Activated naive CD4-positive, alpha-beta T cell treated with anti-CD3 and anti-CD28 coated beads for 36 hours (primary cell): ENCODE data around the gene ZBTB16. TPM values are rescaled to one million over a fixed set of nuclear protein-coding genes. Genes with fewer than 3 reads are reported as not detected.

Experiments
- CTCF ChIA-PET: fragments of 350-600 bp; sonication (Branson Sonifier 250); formaldehyde crosslinking; loops from one replicate; lab custom pipeline; 2021; ENCODE audit warnings: antibody characterized with exemption; lab: Charles Lee
- DNase-seq: peaks from one replicate; pipeline ENCODE4 v3.0.0-alpha.2; 2020
- H3K27ac Mint-ChIP-seq: one replicate; pipeline ENCODE4 v1.8.0; 2021; ENCODE audit warnings: mild to moderate bottlenecking, mixed read lengths
- H3K27me3 Mint-ChIP-seq: one replicate; pipeline ENCODE4 v1.8.0; 2021; ENCODE audit warnings: low read depth, mixed read lengths
- H3K36me3 Mint-ChIP-seq: one replicate; pipeline ENCODE4 v1.8.0; 2021; ENCODE audit warnings: low read depth, mixed read lengths
- H3K4me1 Mint-ChIP-seq: one replicate; pipeline ENCODE4 v1.8.0; 2021; ENCODE audit warnings: low read depth, mixed read lengths
- H3K4me3 Mint-ChIP-seq: one replicate; pipeline ENCODE4 v1.8.0; 2021; ENCODE audit warnings: mild to moderate bottlenecking, moderate library complexity, mixed read lengths
- H3K9me3 Mint-ChIP-seq: one replicate; pipeline ENCODE4 v1.8.0; 2021; ENCODE audit warnings: mixed read lengths
- intact Hi-C: fragments of 100-400 bp; cut with micrococcal nuclease; formaldehyde crosslinking; loops from one replicate; pipeline ENCODE4 v1.15.1; 2023
- total RNA-seq, 2 experiments: library from RNA; stranded (reverse); gene quantifications; one replicate each; pipeline ENCODE4 v1.2.3, GENCODE V29; 2021

ZBTB16 gene
- total RNA-seq, 2 experiments from 2014 or later = 1.5 to 2.3 TPM

DNA sequence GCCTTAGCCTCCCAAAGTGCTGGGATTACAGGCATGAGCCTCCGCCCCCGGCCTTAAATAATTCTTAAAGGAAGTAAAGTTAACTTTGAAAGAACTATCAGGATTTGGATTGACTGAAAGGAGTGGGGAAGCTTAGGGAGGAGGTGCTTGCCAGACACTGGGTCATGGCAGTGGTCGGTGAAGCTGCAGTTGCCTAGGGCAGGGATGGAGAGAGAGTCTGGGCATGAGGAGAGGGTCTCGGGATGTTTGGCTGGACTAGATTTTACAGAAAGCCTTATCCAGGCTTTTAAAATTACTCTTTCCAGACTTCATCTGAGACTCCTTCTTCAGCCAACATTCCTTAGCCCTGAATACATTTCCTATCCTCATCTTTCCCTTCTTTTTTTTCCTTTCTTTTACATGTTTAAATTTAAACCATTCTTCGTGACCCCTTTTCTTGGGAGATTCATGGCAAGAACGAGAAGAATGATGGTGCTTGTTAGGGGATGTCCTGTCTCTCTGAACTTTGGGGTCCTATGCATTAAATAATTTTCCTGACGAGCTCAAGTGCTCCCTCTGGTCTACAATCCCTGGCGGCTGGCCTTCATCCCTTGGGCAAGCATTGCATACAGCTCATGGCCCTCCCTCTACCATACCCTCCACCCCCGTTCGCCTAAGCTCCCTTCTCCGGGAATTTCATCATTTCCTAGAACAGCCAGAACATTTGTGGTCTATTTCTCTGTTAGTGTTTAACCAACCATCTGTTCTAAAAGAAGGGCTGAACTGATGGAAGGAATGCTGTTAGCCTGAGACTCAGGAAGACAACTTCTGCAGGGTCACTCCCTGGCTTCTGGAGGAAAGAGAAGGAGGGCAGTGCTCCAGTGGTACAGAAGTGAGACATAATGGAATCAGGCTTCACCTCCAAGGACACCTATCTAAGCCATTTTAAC, 236.4 kb downstream of the ZBTB16 start, which contains the start of gene NNMT:
Gene NNMT, plus strand, starts transcription at position 724 of the 929 bp plus-strand sequence. Its CDS starts 158 bp downstream, at position 882.
- no peak within 1 kb of the TSS for H3K4me3 Mint-ChIP-seq
- intact Hi-C loops = no loop called here
- peaks cover 1% of the 10 kb centered on the region for H3K36me3 Mint-ChIP-seq
- H3K4me1 Mint-ChIP-seq = no peaks in the 10 kb centered on the region
- H3K27ac Mint-ChIP-seq = no peak within 1 kb of the TSS
- H3K9me3 Mint-ChIP-seq = peaks cover 3% of the 10 kb centered on the region
- H3K27me3 Mint-ChIP-seq = peaks cover 2% of the 10 kb centered on the region
- CTCF ChIA-PET = no interaction called here
- no peak for DNase-seq

DNA sequence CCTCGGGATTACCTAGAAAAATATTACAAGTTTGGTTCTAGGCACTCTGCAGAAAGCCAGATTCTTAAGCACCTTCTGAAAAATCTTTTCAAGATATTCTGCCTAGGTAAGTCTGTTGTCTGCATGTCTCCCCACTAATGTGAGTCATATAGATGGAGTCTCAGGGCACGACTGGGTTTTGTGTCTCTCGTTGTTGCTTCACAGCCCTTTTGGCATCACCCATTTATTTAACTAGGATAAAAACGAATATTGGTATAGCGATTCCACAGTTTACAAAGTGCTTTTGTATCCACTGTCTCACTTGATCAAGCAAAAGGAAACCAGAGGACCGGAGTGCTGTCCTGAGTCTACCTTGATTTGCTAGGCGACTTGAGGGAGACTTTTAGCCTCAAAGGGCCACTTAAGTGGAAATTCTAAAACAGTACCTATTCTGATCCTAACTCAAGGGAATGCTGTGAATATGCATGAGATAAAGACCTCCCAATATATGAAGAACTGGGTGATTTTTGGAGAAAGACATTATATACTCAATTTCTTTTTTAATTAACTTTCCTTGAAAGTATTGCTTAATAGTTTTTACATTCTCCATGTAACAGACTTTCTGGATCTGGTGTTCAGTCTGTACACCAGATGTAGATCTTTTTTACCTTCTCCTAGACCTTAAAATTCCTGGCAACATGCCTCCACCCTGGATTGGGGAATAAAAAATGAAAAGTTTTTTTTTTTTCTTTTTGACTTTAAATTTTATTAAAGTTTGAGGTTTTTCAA, 237.3 kb downstream of the ZBTB16 start:
- Mint-ChIP-seq H3K27me3 (peaks cover 2% of the 10 kb centered on the region), H3K27ac (no peak overlapping the region), H3K4me1 (no peaks in the 10 kb centered on the region), H3K9me3 (peaks cover 5% of the 10 kb centered on the region), H3K4me3 (no peak overlapping the region), H3K36me3 (peaks cover 1% of the 10 kb centered on the region)
- CTCF ChIA-PET = no interaction called here
- DNase-seq = no peak
- intact Hi-C loops = no loop called here

DNA sequence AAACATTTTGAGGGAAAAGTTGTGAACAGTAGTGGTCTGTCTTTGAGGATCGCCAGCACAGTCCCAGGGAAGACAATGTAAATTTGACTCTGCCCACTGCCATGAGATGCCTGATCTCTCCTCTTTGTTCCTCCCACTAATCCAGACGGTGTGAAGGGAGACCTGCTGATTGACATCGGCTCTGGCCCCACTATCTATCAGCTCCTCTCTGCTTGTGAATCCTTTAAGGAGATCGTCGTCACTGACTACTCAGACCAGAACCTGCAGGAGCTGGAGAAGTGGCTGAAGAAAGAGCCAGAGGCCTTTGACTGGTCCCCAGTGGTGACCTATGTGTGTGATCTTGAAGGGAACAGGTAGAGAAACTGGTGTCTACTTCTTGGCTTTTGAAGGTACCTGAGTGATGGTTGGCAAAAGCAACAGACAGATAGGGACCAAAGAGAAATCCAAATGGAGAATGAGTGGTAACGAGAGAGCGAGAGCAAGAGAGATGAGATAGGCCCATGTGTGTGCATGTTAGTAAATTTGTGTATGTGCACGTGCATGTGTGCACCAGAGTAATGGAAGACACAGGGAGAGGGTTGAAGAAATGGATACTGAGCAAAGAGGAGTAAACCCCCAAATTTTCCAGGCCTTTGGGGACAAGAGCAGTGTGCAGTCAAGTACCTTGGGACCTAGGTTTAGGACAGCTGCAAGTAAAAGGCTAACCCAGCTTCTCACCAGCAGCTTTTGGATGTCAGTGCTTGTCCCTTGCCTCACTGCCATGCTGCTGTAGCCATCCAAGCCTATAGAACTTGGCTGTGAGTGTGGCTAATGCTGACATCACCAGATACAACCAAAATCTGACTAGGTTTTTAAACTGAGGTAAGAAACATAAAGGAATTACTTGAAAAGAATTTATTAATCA, 238.5 kb downstream of the ZBTB16 start:
- H3K4me3 Mint-ChIP-seq = no peak overlapping the region
- CTCF ChIA-PET = no interaction called here
- H3K9me3 Mint-ChIP-seq = peaks cover 8% of the 10 kb centered on the region
- H3K36me3 Mint-ChIP-seq = peaks cover 1% of the 10 kb centered on the region
- no peak overlapping the region for H3K27ac Mint-ChIP-seq
- no peak for DNase-seq
- peaks cover 2% of the 10 kb centered on the region for H3K27me3 Mint-ChIP-seq
- no peaks in the 10 kb centered on the region for H3K4me1 Mint-ChIP-seq
- intact Hi-C loops = no loop called here

DNA sequence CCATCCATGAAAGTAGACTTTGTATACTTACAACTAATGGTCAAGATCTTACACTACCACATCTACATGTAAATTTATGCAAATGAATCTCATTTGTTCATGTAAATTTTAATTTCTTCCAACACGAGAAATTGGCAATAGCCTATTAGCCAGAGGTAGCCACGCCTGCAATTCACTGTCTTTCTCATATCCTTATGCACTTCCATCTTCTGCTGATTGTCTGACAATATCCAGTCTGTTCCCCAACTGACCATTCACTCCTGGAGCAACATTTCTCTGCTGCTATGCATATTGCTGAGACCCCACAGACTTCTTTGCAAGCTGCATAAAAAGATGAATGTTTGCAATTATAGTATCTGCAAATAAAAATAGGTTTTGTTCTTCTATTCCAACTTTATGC, 239.2 kb downstream of the ZBTB16 start:
- Mint-ChIP-seq H3K9me3 (peaks cover 8% of the 10 kb centered on the region), H3K27me3 (peaks cover 2% of the 10 kb centered on the region), H3K4me3 (no peak overlapping the region), H3K27ac (no peak overlapping the region), H3K4me1 (no peaks in the 10 kb centered on the region), H3K36me3 (peaks cover 1% of the 10 kb centered on the region)
- no peak for DNase-seq
- intact Hi-C loops = no loop called here
- CTCF ChIA-PET = no interaction called here

Other genes with a start within 250 kb of the ZBTB16 start
- gene USP28, start 184.1 kb upstream of the ZBTB16 start, total RNA-seq = 10 to 100 TPM; 26.1 to 26.8 TPM
- gene HTR3B, start 154.9 kb upstream of the ZBTB16 start, total RNA-seq = not detected
- not detected for gene HTR3A, start 84.6 kb upstream of the ZBTB16 start, total RNA-seq
- gene NNMT, start 236.7 kb downstream of the ZBTB16 start, total RNA-seq = not detected